ENCODE results near the gene RNF181.
"Not testable (repeated sequence)": the region's sequence is repeated elsewhere in the genome, so short reads cannot be mapped to it uniquely, and the experiment has no call there.

RNF181 gene

GRCh38 chr2:85596486-85597143, 1.1 kb downstream of the RNF181 start:
- DNase-seq (ENCODE audit: low read depth in 2 of 2) = no peak

- no peak for DNase-seq (ENCODE audit: low read depth in 2 of 2)
Measured at GRCh38 chr2:85597241-85597640, 1.7 kb downstream of the RNF181 start.

GRCh38 chr2:85598594-85599340, 3.2 kb downstream of the RNF181 start:
- no peak for DNase-seq (ENCODE audit: low read depth in 2 of 2)

GRCh38 chr2:85599468-85600234, 4.1 kb downstream of the RNF181 start:
- DNase-seq (ENCODE audit: low read depth in 2 of 2) = no peak

- DNase-seq (ENCODE audit: low read depth in 2 of 2) = no peak
Measured at GRCh38 chr2:85600235-85600575, 4.7 kb downstream of the RNF181 start.

GRCh38 chr2:85600951-85601770, 5.6 kb downstream of the RNF181 start:
- no peak for DNase-seq (ENCODE audit: low read depth in 2 of 2)

- DNase-seq (ENCODE audit: low read depth in 2 of 2) = no peak
Measured at GRCh38 chr2:85601771-85602475, 6.4 kb downstream of the RNF181 start.

GRCh38 chr2:85602476-85603234, 7.1 kb downstream of the RNF181 start, which contains the start of gene TMEM150A:
TSS of gene TMEM150A (minus strand) at chr2:85602698. CDS start at chr2:85601948, 750 bp downstream.
- DNase-seq (ENCODE audit: low read depth in 2 of 2) = peak; percentile 62 to 75

GRCh38 chr2:85604133-85604444, 8.5 kb downstream of the RNF181 start:
- not testable (repeated sequence) for DNase-seq (ENCODE audit: low read depth in 2 of 2)

- DNase-seq (ENCODE audit: low read depth in 2 of 2) = no peak
Measured at GRCh38 chr2:85604568-85605339, 9.2 kb downstream of the RNF181 start.

- peak; percentile 62 to 66 for DNase-seq (ENCODE audit: low read depth in 2 of 2)
Measured at GRCh38 chr2:85605406-85606115, 10.0 kb downstream of the RNF181 start.

- DNase-seq (ENCODE audit: low read depth in 2 of 2) = no peak
Measured at GRCh38 chr2:85606116-85606455, 10.5 kb downstream of the RNF181 start.

GRCh38 chr2:85607268-85608215, 12.0 kb downstream of the RNF181 start:
- no peak for DNase-seq (ENCODE audit: low read depth in 2 of 2)

- no peak for DNase-seq (ENCODE audit: low read depth in 2 of 2)
Measured at GRCh38 chr2:85611217-85611704, 15.7 kb downstream of the RNF181 start.

GRCh38 chr2:85611705-85612587, 16.4 kb downstream of the RNF181 start, which contains the start of gene C2orf68:
TSS of gene C2orf68 (minus strand) at chr2:85612066. CDS start at chr2:85611984, 82 bp downstream.
- DNase-seq (ENCODE audit: low read depth in 2 of 2) = peak; percentile 57 to 60

- no peak for DNase-seq (ENCODE audit: low read depth in 2 of 2)
Measured at GRCh38 chr2:85613717-85614515, 18.4 kb downstream of the RNF181 start.
